ENCODE results near the gene BMX.

DNA sequence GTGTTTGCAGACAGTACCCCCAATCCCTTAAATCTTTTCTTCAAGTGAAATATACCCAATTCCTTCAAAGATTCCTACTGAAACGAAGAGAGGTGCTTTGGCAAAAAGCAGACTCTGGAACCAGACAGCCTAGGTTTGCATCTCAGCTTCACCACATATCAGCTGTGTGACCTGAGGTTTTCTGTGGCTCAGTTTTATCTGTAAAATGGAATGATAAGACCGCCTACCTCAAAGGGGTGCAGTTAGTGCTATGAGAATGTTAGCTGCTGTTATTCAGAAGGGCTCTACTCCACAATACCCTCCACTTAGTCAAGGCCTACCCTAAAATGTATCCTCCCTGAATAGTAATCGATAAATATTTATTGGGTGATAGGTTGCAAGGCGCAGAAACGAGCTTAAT is 8.1 kb upstream of the BMX start:
- no peak for TF ChIP-seq EZH2 (IDR thresholded peaks at IDR 0.05; ENCODE audit: low read depth)
- TF ChIP-seq CTCF (conservative IDR thresholded peaks at IDR 0.05), result no peak
